ENCODE data around the gene SYNGR1.

Gene SYNGR1

DNA sequence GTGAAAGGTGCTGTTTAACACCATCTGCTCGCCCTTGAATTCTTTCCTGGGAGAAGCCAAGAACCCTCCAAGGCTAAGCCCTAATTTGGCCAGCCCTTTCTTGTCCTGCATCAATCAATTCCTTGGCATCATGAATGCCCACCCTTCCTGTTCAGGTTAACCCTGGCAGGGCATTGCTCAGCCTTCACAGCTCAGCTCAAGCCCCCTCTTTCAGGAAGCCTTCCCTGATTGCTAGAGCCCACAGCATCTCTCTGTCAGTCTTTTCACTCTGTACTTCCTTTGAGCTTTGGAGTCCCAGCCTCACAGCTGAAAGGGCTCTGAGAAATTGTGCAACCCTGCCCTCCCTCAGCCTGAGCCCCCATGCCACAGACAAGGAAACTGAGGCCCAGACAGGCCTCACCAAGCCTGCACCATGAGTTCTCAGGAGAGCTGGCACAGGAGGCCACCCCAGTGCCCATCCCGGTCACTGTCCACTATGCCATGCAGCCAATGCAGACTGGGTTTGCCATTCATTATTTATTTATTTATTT is 47.3 kb upstream of the SYNGR1 start:
- peaks cover 3% of the 10 kb centered on the region for H3K4me1 ChIP-seq
- TF ChIP-seq, protein P1, sequence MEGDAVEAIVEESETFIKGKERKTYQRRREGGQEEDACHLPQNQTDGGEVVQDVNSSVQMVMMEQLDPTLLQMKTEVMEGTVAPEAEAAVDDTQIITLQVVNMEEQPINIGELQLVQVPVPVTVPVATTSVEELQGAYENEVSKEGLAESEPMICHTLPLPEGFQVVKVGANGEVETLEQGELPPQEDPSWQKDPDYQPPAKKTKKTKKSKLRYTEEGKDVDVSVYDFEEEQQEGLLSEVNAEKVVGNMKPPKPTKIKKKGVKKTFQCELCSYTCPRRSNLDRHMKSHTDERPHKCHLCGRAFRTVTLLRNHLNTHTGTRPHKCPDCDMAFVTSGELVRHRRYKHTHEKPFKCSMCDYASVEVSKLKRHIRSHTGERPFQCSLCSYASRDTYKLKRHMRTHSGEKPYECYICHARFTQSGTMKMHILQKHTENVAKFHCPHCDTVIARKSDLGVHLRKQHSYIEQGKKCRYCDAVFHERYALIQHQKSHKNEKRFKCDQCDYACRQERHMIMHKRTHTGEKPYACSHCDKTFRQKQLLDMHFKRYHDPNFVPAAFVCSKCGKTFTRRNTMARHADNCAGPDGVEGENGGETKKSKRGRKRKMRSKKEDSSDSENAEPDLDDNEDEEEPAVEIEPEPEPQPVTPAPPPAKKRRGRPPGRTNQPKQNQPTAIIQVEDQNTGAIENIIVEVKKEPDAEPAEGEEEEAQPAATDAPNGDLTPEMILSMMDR (IDR thresholded peaks at IDR 0.05), result no peak
- no peak overlapping the region for H3K4me2 ChIP-seq (ENCODE audit: low read length)
- H3K4me3 ChIP-seq (ENCODE audit: low read depth, low read length), result no peak overlapping the region
- H3K9me3 ChIP-seq (ENCODE audit: control insufficient read depth, low read length), result no peaks in the 10 kb centered on the region
- H3K36me3 ChIP-seq (ENCODE audit: control insufficient read depth, insufficient read depth, low read length), result no peaks in the 10 kb centered on the region
- H3K27ac ChIP-seq, result no peak overlapping the region
- H2AFZ ChIP-seq, result no peak overlapping the region
- H3K9ac ChIP-seq, result no peak overlapping the region
- H3K27me3 ChIP-seq (ENCODE audit: control insufficient read depth, insufficient read depth, low read length), result no peaks in the 10 kb centered on the region
- no peaks in the 10 kb centered on the region for H3K79me2 ChIP-seq

DNA sequence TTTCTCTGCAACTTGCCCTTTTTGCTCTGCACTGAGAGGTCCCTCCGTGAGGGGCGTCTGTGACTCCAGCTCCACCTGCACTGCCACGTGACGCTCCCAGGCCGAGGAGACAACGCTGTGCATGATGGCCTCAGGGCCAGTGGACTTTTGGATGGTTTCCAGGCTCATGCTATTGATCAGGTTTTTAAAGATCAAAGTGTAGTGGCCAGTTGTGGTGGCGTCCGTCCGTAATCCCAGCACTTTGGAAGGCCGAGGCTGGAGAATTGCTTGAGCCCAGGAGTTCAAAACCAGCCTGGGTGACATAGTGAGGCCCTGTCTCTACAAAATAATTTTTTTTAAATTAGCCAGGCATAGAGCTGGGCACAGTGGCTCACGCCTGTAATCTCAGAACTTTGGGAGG is 46.4 kb upstream of the SYNGR1 start:
- Histone ChIP-seq H3K36me3 (ENCODE audit: control insufficient read depth, insufficient read depth, low read length) (no peaks in the 10 kb centered on the region), H3K27me3 (ENCODE audit: control insufficient read depth, insufficient read depth, low read length) (no peaks in the 10 kb centered on the region), H2AFZ (no peak overlapping the region), H3K27ac (no peak overlapping the region), H3K9ac (no peak overlapping the region), H3K4me3 (ENCODE audit: low read depth, low read length) (no peak overlapping the region), H3K4me1 (peaks cover 3% of the 10 kb centered on the region), H3K79me2 (no peaks in the 10 kb centered on the region), H3K9me3 (ENCODE audit: control insufficient read depth, low read length) (no peaks in the 10 kb centered on the region), H3K4me2 (ENCODE audit: low read length) (no peak overlapping the region)
- TF ChIP-seq, protein P1 (IDR thresholded peaks at IDR 0.05), result no peak

DNA sequence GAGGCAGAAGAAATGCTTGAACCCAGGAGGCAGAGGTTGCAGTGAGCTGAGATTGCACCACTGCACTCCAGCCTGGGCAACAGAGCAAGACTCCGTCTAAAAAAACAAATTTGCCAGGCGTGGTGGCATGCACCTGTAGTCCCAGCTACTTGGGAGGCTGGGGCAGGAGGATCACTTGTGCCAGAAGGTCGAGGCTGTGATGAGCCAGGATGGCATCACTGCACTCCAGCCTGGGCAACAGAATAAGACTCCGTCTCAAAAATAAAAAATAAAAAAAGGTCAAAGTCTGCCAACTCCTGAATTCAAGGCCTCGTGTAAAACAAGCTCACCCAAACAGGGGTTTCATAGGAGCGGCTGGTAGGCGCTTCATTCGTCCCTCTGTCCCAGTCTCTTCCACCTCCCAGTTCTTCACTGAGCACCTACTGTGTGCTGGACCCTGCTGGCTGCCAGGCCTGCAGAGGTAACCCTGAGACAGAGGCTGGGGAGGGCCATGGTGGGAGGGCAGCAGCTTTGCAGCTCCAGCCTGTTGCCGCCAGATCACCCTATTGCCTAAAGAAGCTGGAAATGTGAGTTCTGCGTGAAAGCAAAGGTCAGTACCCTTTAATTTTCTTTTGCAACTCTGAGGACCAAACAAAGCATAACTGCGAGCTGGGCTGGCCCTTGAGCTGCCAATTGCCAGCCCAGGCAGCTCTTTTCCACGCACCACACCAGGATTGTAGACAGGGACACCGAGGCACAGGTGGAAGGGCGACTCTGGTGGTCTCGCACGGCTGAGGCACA is 45.7 kb upstream of the SYNGR1 start:
- Histone ChIP-seq H3K79me2 (no peaks in the 10 kb centered on the region), H3K27ac (no peak overlapping the region), H3K4me2 (ENCODE audit: low read length) (no peak overlapping the region), H3K36me3 (ENCODE audit: control insufficient read depth, insufficient read depth, low read length) (no peaks in the 10 kb centered on the region), H3K9me3 (ENCODE audit: control insufficient read depth, low read length) (no peaks in the 10 kb centered on the region), H3K4me1 (peaks cover 3% of the 10 kb centered on the region), H3K4me3 (ENCODE audit: low read depth, low read length) (no peak overlapping the region), H3K27me3 (ENCODE audit: control insufficient read depth, insufficient read depth, low read length) (no peaks in the 10 kb centered on the region), H2AFZ (no peak overlapping the region), H3K9ac (no peak overlapping the region)
- TF ChIP-seq, protein P1 (IDR thresholded peaks at IDR 0.05), result no peak

DNA sequence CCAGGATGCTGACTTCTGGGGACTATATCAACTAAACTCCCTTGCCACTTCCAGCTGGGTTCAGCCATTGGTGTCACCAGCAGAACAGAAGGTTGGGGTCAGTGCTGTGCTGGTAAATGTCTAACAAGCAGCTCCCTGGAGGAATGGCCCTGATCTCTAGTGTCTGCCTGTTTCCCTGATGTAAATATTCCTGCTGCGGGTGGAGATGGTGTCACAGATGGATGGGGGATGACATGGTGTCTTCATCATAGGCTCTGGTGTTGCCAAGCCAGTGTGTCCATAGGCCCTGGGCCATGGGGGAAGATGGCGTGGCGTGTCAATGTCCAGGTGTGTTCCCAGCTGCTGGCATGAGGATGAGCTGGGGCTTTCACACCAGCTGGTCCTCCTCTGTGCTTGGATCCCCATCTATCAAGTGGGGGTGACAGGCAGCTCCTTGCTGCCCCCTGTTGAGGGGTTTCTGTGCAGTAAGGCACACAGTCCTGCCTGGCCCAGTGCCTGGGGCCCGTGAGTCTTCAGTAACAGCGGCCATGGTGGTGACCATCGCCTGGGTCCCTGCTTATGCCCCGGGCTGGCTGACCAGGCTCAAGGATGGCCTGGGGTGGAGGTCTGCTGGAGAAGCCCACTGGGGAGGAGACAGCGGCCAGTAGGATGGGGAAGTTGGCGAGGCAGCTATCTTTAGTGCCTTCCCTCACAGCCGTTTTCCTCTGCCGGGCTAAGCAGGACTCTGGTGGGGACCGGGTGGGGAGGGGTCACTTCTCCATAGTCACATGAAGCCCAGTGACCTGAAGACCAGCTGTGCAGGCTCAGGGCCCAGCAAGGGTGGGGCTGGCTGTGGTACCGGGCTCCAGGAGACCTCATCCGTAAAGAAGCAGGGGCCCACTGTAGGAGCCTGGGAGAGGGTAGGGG is 43.1 kb upstream of the SYNGR1 start:
- no peak overlapping the region for H3K9ac ChIP-seq
- no peaks in the 10 kb centered on the region for H3K9me3 ChIP-seq (ENCODE audit: control insufficient read depth, low read length)
- no peak overlapping the region for H3K27ac ChIP-seq
- no peak overlapping the region for H3K4me2 ChIP-seq (ENCODE audit: low read length)
- H3K36me3 ChIP-seq (ENCODE audit: control insufficient read depth, insufficient read depth, low read length), result no peaks in the 10 kb centered on the region
- H3K27me3 ChIP-seq (ENCODE audit: control insufficient read depth, insufficient read depth, low read length), result no peaks in the 10 kb centered on the region
- H3K79me2 ChIP-seq, result no peaks in the 10 kb centered on the region
- H3K4me1 ChIP-seq, result peaks cover 5% of the 10 kb centered on the region
- no peak overlapping the region for H2AFZ ChIP-seq
- TF ChIP-seq, protein P1 (IDR thresholded peaks at IDR 0.05), result no peak
- H3K4me3 ChIP-seq (ENCODE audit: low read depth, low read length), result no peak overlapping the region

All from parathyroid adenoma (tissue), 2 donors.